ENCODE measurements around the gene CAMKV. TPM values are rescaled to one million over a fixed set of nuclear protein-coding genes. Genes with fewer than 3 reads are reported as not detected.
A peak's percentile ranks its signal among the peaks of the same experiment; 100 is the strongest.

Gene CAMKV
- total RNA-seq, 2 experiments from 2014 or later = not detected

GRCh38 chr3:49903451-49904424 is 34.0 kb upstream of the CAMKV start, which contains the start of gene MST1R:
Gene MST1R (minus strand): TSS chr3:49903873. CDS start chr3:49903609, 264 bp downstream.
- H3K4me1 Mint-ChIP-seq = peaks cover 44% of the 10 kb centered on the region
- H3K27me3 Mint-ChIP-seq = no peaks in the 10 kb centered on the region
- ChIA-PET CTCF (interaction anchor here (2.0 kb wide), 1 partner anchor 22 kb away, joined by 5 read pairs; no protein-coding TSS in a partner anchor), POLR2A (no interaction called here)
- peaks cover 5% of the 10 kb centered on the region for H3K36me3 Mint-ChIP-seq (ENCODE audit: low read depth)
- H3K27ac Mint-ChIP-seq = peak within 1 kb of the TSS; percentile 96
- peak within 1 kb of the TSS; percentile 87 for H3K4me3 Mint-ChIP-seq
- DNase-seq = peak; percentile 90
- no peaks in the 10 kb centered on the region for H3K9me3 Mint-ChIP-seq

GRCh38 chr3:49902511-49903345 is 33.0 kb upstream of the CAMKV start:
- Mint-ChIP-seq H3K27me3 (no peaks in the 10 kb centered on the region), H3K4me3 (no peak overlapping the region), H3K36me3 (ENCODE audit: low read depth) (peaks cover 5% of the 10 kb centered on the region), H3K9me3 (no peaks in the 10 kb centered on the region), H3K4me1 (peaks cover 44% of the 10 kb centered on the region), H3K27ac (no peak overlapping the region)
- ChIA-PET POLR2A (no interaction called here), CTCF (interaction anchor here (0.5 to 2.0 kb wide), 3 partner anchors 21 to 30 kb away, joined by 3 to 5 read pairs (median 3); partner anchors contain the start of gene MON1A)
- no peak for DNase-seq

DNA sequence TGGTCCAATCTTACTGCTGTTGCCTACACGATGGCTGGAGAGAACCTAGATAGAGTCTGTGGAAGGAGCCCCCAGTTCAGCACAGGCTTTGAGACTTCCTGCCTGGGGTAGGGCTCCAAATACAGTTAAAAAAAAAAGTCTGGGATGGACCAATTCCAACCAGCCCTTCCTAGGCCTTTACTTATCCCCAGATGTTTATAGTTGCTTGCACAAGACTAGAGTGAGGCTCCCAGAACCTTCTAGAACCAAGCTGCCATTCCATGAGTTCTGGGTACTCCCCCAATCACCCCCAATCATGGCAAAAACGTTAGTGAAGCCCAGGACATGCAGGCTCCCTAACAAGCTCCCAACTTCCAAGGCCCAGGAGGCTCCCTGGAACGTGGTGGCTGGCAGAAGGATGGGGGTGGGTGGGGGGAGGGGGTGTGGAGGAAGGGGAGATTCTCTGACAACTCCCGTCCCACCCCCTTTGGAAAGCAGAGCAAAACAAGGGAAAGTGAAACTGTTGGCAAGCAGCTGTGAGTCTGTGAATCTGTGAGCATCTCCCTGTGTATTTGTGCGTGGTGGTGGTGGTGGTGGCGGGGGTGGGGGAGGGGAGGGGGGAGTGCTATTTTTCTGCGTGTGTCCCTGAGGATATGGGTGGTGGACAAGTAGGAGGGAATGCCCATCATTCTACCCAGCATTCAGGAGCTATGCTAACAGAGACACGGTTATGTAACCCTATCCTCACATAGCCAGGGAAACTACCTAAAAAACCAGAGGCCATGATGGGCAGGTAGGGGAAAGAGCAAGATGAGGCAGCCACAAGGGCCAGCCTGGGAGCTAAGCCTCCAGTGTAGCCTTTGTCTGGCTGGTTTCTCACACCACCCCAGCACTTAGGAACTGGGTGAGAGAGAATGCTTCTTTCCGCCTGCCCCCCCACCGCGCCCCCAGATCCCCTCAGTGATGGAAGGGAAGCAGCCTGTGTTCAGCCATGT is 31.9 kb upstream of the CAMKV start:
- no peak for DNase-seq
- Mint-ChIP-seq H3K4me3 (no peak overlapping the region), H3K27me3 (no peaks in the 10 kb centered on the region), H3K9me3 (no peaks in the 10 kb centered on the region), H3K27ac (peak overlapping the region; percentile 41), H3K4me1 (peaks cover 40% of the 10 kb centered on the region), H3K36me3 (ENCODE audit: low read depth) (peaks cover 3% of the 10 kb centered on the region)
- CTCF ChIA-PET = interaction anchor here (0.5 to 2.0 kb wide), 6 partner anchors 9 to 99 kb away, joined by 3 to 6 read pairs (median 4); partner anchors contain the start of genes INKA1 and MON1A
- POLR2A ChIA-PET = interaction anchor here (0.7 kb wide), 1 partner anchor 85 kb away, joined by 3 read pairs; no protein-coding TSS in a partner anchor

DNA sequence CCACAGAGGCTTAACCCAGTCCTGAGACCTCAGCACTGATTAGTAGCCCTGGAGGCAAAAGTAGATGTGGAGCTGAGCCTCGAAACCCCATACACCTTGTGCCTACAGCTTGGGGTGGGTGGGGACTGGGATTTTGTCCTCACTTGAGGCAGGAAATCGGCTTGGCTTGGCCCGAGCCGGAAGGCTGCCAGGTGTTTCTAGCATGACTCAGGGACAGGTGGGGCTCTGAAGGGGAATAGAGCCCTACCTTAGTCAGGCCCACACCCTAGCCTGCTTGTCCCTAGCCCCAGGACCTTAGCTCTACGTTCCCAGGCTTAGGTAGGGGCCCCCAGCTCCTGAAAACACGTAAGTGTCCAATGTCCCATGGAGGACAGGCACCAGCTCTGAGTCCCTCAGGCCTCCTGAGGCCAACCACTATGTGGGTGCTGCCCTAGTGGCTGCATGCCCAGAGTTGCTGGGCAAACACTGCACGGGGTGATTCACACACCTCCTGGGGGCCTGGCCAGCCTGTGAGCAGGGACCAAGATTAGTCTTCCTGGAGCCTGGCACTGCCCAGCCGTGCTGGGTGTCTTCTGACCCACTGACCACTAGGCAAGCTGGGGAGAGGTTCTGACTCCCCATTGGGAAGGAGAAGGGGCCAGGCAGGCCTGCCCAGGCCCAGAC is 30.9 kb upstream of the CAMKV start:
- Mint-ChIP-seq H3K27ac (peak overlapping the region; percentile 46), H3K36me3 (ENCODE audit: low read depth) (peaks cover 3% of the 10 kb centered on the region), H3K4me3 (no peak overlapping the region), H3K27me3 (no peaks in the 10 kb centered on the region), H3K9me3 (no peaks in the 10 kb centered on the region), H3K4me1 (peaks cover 30% of the 10 kb centered on the region)
- ChIA-PET POLR2A (interaction anchor here (0.7 kb wide), 1 partner anchor 83 kb away, joined by 3 read pairs; no protein-coding TSS in a partner anchor), CTCF (interaction anchor here (0.5 to 1.5 kb wide), 6 partner anchors 10 to 122 kb away, joined by 3 to 6 read pairs (median 4); partner anchors contain the start of gene INKA1)
- no peak for DNase-seq

DNA sequence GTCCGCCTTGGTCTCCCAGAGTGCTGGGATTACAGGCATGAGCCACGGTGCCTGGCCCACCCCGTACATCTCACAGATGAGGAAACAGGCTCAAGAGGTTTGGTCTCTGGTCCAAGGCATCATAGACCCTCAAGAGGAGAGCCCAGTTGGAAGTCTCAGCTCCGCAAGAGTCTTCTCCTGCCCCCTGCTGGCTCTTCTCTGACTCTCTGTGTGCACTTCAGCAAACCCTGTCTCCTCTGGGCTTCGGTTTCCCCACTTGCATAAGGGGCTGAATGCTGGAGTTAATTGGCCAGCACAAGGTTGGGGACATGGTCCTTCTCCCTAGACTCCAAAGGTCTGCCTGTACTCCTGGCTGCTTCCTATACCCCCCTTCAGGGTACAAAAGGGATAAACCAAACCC is 30.1 kb upstream of the CAMKV start:
- no peak overlapping the region for H3K27ac Mint-ChIP-seq
- H3K36me3 Mint-ChIP-seq (ENCODE audit: low read depth) = peaks cover 3% of the 10 kb centered on the region
- no peaks in the 10 kb centered on the region for H3K27me3 Mint-ChIP-seq
- ChIA-PET POLR2A (no interaction called here), CTCF (interaction anchor here (1.5 kb wide), 1 partner anchor 37 kb away, joined by 6 read pairs; no protein-coding TSS in a partner anchor)
- H3K4me1 Mint-ChIP-seq = peaks cover 24% of the 10 kb centered on the region
- DNase-seq = no peak
- H3K9me3 Mint-ChIP-seq = no peaks in the 10 kb centered on the region
- H3K4me3 Mint-ChIP-seq = no peak overlapping the region

GRCh38 chr3:49898991-49899390 is 29.3 kb upstream of the CAMKV start:
- CTCF ChIA-PET = no interaction called here
- POLR2A ChIA-PET = no interaction called here

DNA sequence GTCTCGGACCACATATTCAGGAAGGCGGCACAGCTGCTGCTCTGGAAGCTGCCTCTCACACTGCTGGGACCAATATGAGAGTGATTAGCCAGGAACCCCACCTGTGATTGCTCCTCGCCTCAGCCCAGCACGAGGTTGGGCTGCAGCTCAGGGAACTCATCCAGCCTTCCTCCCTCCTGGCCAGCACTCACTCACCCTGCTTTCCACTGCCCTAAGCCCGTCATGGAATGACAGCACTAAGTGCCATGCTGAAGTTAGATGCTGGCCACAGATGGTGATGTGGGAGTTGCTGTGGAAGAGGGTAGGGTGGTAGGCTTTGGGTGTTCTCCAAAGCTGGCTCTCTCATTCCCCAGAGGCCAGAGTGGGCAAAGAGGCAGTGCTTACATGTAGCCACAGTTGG is 26.6 kb upstream of the CAMKV start:
- ChIA-PET POLR2A (no interaction called here), CTCF (interaction anchor here (0.6 to 1.8 kb wide), 3 partner anchors 15 to 487 kb away, joined by 3 to 6 read pairs (median 4); no protein-coding TSS in a partner anchor)
- Mint-ChIP-seq H3K4me3 (no peak overlapping the region), H3K27ac (no peak overlapping the region), H3K4me1 (peaks cover 2% of the 10 kb centered on the region), H3K9me3 (no peaks in the 10 kb centered on the region), H3K27me3 (no peaks in the 10 kb centered on the region), H3K36me3 (ENCODE audit: low read depth) (no peaks in the 10 kb centered on the region)
- no peak for DNase-seq

More at GRCh38 chr3:49898991-49899390, 29.3 kb upstream of the CAMKV start:
- no peak for DNase-seq
- Mint-ChIP-seq H3K4me1 (peaks cover 15% of the 10 kb centered on the region), H3K27me3 (no peaks in the 10 kb centered on the region), H3K4me3 (no peak overlapping the region), H3K9me3 (no peaks in the 10 kb centered on the region), H3K27ac (no peak overlapping the region), H3K36me3 (ENCODE audit: low read depth) (peaks cover 2% of the 10 kb centered on the region)

GRCh38 chr3:49895791-49896190 is 26.1 kb upstream of the CAMKV start:
- Mint-ChIP-seq H3K27me3 (no peaks in the 10 kb centered on the region), H3K4me3 (no peak overlapping the region), H3K9me3 (no peaks in the 10 kb centered on the region), H3K27ac (no peak overlapping the region), H3K36me3 (ENCODE audit: low read depth) (no peaks in the 10 kb centered on the region), H3K4me1 (no peaks in the 10 kb centered on the region)
- ChIA-PET POLR2A (no interaction called here), CTCF (interaction anchor here (0.6 to 1.8 kb wide), 3 partner anchors 14 to 486 kb away, joined by 3 to 6 read pairs (median 4); no protein-coding TSS in a partner anchor)
- DNase-seq = no peak

DNA sequence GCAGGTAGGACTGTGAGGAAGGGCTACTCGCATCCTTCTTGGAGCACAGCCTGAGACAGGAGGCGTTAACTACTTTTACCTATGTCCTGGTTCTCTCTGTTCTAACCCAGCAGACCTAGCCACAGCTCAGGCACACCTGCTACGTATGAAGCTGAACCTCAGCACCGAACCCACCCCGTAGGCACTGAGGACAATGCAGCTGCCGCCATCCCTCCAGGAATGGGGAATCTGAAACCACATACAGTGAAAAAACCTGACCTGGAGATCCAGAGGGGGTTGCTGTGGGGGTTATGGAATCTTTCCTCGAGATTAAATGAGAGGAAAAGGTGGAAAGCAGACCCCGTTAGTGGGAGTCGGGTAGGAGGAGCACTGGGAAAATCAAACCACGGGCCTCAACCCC is 19.6 kb upstream of the CAMKV start:
- Mint-ChIP-seq H3K9me3 (no peaks in the 10 kb centered on the region), H3K36me3 (ENCODE audit: low read depth) (no peaks in the 10 kb centered on the region), H3K4me1 (no peaks in the 10 kb centered on the region), H3K4me3 (no peak overlapping the region), H3K27ac (no peak overlapping the region), H3K27me3 (no peaks in the 10 kb centered on the region)
- POLR2A ChIA-PET = interaction anchor here (0.6 kb wide), 1 partner anchor 1128 kb away, joined by 3 read pairs; no protein-coding TSS in a partner anchor
- CTCF ChIA-PET = interaction anchor here (0.6 to 0.9 kb wide), 2 partner anchors 50 to 423 kb away, joined by 3 to 4 read pairs; no protein-coding TSS in a partner anchor
- no peak for DNase-seq

- Mint-ChIP-seq H3K27me3 (peaks cover 1% of the 10 kb centered on the region), H3K4me1 (no peaks in the 10 kb centered on the region), H3K9me3 (no peaks in the 10 kb centered on the region), H3K27ac (no peak overlapping the region), H3K36me3 (ENCODE audit: low read depth) (no peaks in the 10 kb centered on the region), H3K4me3 (no peak overlapping the region)
- no peak for DNase-seq
- CTCF ChIA-PET = interaction anchor here (0.6 to 0.9 kb wide), 2 partner anchors 85 to 203 kb away, joined by 3 read pairs; no protein-coding TSS in a partner anchor
- POLR2A ChIA-PET = no interaction called here
These were observed 17.2 kb upstream of the CAMKV start for GRCh38 chr3:49886922-49887265.

GRCh38 chr3:49883998-49884397 is 14.3 kb upstream of the CAMKV start:
- Mint-ChIP-seq H3K27ac (no peak overlapping the region), H3K36me3 (ENCODE audit: low read depth) (no peaks in the 10 kb centered on the region), H3K9me3 (no peaks in the 10 kb centered on the region), H3K4me1 (no peaks in the 10 kb centered on the region), H3K27me3 (peaks cover 3% of the 10 kb centered on the region), H3K4me3 (no peak overlapping the region)
- CTCF ChIA-PET = interaction anchor here (1.4 kb wide), 1 partner anchor 46 kb away, joined by 3 read pairs; the partner anchor contains the start of gene MON1A
- POLR2A ChIA-PET = no interaction called here
- DNase-seq = no peak
